KMS-11 (cell line): Measurements from ENCODE around the gene MTHFD1.
A peak's percentile ranks its signal among the peaks of the same experiment; 100 is the strongest.

ENCODE experiments used
- H2AFZ ChIP-seq: fragments of 200-600 bp; sonication (generic); 2 replicates; pipeline ENCODE4 v1.6.1; 2016; ENCODE audit warnings: antibody characterized with exemption, mixed run types, low read depth
- H3K27ac ChIP-seq: fragments of 200-600 bp; sonication (generic); 2 replicates; pipeline ENCODE4 v1.6.1; 2016; ENCODE audit warnings: mild to moderate bottlenecking, mixed run types
- H3K27me3 ChIP-seq: fragments of 200-600 bp; sonication (generic); 2 replicates; pipeline ENCODE4 v1.6.1; 2017; ENCODE audit warnings: mild to moderate bottlenecking, low read depth, mixed run types, moderate library complexity; ENCODE audit not compliant: insufficient read depth
- H3K36me3 ChIP-seq: fragments of 200-600 bp; sonication (generic); 2 replicates; pipeline ENCODE4 v1.6.1; 2017; ENCODE audit warnings: mild to moderate bottlenecking, mixed run types; ENCODE audit not compliant: insufficient read depth
- H3K4me1 ChIP-seq: fragments of 200-600 bp; sonication (generic); 2 replicates; pipeline ENCODE4 v1.6.1; 2016; ENCODE audit warnings: mild to moderate bottlenecking, low read depth, mixed run types; ENCODE audit not compliant: poor library complexity, severe bottlenecking
- H3K4me2 ChIP-seq: fragments of 200-600 bp; sonication (generic); 2 replicates; pipeline ENCODE4 v1.7.0; 2016; ENCODE audit warnings: mild to moderate bottlenecking, mixed run types
- H3K4me3 ChIP-seq: fragments of 200-600 bp; sonication (generic); IDR thresholded peaks from 2 replicates; pipeline ENCODE4 v1.6.1; 2017; ENCODE audit warnings: low read depth, low read length, mixed read lengths; ENCODE audit not compliant: insufficient read depth
- H3K79me2 ChIP-seq: fragments of 200-600 bp; sonication (generic); 2 replicates; pipeline ENCODE4 v1.6.1; 2016; ENCODE audit warnings: low read depth, mixed run types; ENCODE audit not compliant: insufficient read depth
- H3K9ac ChIP-seq: fragments of 200-600 bp; sonication (generic); 2 replicates; pipeline ENCODE4 v1.6.1; 2016; ENCODE audit warnings: mild to moderate bottlenecking, mixed run types
- H4K20me1 ChIP-seq: fragments of 200-600 bp; sonication (generic); 2 replicates; pipeline ENCODE4 v1.6.1; 2016; ENCODE audit warnings: mild to moderate bottlenecking, mixed run types; ENCODE audit not compliant: insufficient read depth
- TF ChIP-seq, protein P1 (sequence below): fragments of 200-600 bp; sonication (generic); conservative IDR thresholded peaks from 2 replicates; pipeline ENCODE4 v1.6.1; 2017; ENCODE audit warnings: low read depth, mild to moderate bottlenecking, antibody characterized with exemption, low read length, moderate library complexity, mixed read lengths

MTHFD1 gene

DNA sequence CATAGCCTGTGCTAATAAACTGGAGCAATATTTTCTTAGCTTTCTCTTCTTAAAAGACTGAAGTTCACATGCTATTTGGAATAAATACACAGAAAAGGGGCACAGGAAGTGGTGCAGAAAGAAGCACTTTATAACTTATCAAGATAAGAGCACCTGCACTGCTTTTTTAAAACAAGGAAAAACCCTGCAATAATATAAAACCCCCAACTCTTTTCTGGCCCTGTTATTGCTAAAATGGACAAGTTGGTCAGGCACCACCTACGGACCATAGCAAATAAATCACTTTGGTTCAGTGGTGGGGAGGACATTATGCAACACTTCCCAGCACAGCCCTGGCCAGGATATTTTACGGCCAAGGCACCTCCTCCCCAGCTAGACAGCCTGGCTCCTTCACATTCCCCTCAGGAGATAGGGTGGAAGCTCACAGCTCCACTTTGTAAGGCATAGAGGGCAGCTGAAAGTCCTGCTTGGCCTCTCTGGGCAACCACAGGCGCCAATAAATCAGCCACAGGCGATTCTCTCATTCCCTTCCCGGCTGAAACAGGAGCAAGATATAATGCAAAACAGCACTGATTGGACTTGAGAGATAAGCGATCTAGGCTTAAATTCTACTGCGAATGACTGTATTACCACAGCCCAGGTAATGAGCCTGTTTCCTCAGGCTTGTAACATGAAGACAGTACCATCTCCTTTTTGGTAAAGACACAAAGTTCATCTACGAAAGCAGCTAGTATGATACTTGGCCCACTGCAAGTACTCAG, 113.4 kb downstream of the MTHFD1 start:
- H3K27ac ChIP-seq = peak overlapping the region; percentile 98; the same call in 1 of the 2 replicates
- peaks cover 60% of the 10 kb centered on the region for H3K79me2 ChIP-seq
- TF ChIP-seq, protein P1, sequence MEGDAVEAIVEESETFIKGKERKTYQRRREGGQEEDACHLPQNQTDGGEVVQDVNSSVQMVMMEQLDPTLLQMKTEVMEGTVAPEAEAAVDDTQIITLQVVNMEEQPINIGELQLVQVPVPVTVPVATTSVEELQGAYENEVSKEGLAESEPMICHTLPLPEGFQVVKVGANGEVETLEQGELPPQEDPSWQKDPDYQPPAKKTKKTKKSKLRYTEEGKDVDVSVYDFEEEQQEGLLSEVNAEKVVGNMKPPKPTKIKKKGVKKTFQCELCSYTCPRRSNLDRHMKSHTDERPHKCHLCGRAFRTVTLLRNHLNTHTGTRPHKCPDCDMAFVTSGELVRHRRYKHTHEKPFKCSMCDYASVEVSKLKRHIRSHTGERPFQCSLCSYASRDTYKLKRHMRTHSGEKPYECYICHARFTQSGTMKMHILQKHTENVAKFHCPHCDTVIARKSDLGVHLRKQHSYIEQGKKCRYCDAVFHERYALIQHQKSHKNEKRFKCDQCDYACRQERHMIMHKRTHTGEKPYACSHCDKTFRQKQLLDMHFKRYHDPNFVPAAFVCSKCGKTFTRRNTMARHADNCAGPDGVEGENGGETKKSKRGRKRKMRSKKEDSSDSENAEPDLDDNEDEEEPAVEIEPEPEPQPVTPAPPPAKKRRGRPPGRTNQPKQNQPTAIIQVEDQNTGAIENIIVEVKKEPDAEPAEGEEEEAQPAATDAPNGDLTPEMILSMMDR = no peak
- no peaks in the 10 kb centered on the region for H4K20me1 ChIP-seq
- peak overlapping the region; percentile 97; the same call in 1 of the 2 replicates for H3K9ac ChIP-seq
- H3K4me3 ChIP-seq = no peak overlapping the region
- no peak overlapping the region for H2AFZ ChIP-seq
- peak overlapping the region; percentile 85 for H3K4me2 ChIP-seq
- peaks cover 32% of the 10 kb centered on the region for H3K4me1 ChIP-seq
- H3K27me3 ChIP-seq = no peaks in the 10 kb centered on the region
- 0 out of 2 replicates have a peak, but pooled peaks cover 2% of the 10 kb centered on the region for H3K36me3 ChIP-seq

DNA sequence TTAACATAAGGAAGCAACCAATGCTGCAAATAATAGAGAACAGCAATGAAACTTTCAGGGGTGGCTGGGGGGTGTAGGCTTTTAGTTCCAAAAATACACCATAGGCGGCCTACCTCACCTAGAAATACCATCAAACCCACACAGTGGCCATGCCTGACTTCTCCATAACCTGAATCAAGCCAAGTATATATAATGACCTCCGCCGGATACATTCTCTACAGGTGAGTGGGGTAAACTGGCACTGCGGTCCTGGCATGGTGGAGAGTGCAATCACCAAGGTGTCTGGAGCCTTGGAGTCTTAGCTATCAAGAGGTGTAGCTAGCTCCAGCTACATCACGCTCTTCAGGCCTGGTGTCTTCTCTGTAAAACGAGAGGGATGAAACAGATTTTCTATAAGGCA, 114.3 kb downstream of the MTHFD1 start:
- Histone ChIP-seq H3K4me3 (no peak overlapping the region), H3K9ac (peak overlapping the region; percentile 97), H3K27ac (peak overlapping the region; percentile 98), H4K20me1 (no peaks in the 10 kb centered on the region), H3K36me3 (0 out of 2 replicates have a peak, but pooled peaks cover 2% of the 10 kb centered on the region), H3K4me2 (peak overlapping the region; percentile 85), H3K27me3 (no peaks in the 10 kb centered on the region), H3K79me2 (peaks cover 69% of the 10 kb centered on the region), H2AFZ (no peak overlapping the region), H3K4me1 (peaks cover 41% of the 10 kb centered on the region)
- TF ChIP-seq, protein P1 = no peak

GRCh38 chr14:64502887-64503433, 114.8 kb downstream of the MTHFD1 start:
- Histone ChIP-seq H3K4me3 (no peak overlapping the region), H3K4me1 (peaks cover 46% of the 10 kb centered on the region), H3K27me3 (no peaks in the 10 kb centered on the region), H3K9ac (peak overlapping the region; percentile 97), H4K20me1 (no peaks in the 10 kb centered on the region), H3K27ac (peak overlapping the region; percentile 98), H2AFZ (peak overlapping the region; percentile 44), H3K36me3 (no peaks in the 10 kb centered on the region), H3K79me2 (peaks cover 74% of the 10 kb centered on the region), H3K4me2 (peak overlapping the region; percentile 85)
- TF ChIP-seq, protein P1 = no peak

DNA sequence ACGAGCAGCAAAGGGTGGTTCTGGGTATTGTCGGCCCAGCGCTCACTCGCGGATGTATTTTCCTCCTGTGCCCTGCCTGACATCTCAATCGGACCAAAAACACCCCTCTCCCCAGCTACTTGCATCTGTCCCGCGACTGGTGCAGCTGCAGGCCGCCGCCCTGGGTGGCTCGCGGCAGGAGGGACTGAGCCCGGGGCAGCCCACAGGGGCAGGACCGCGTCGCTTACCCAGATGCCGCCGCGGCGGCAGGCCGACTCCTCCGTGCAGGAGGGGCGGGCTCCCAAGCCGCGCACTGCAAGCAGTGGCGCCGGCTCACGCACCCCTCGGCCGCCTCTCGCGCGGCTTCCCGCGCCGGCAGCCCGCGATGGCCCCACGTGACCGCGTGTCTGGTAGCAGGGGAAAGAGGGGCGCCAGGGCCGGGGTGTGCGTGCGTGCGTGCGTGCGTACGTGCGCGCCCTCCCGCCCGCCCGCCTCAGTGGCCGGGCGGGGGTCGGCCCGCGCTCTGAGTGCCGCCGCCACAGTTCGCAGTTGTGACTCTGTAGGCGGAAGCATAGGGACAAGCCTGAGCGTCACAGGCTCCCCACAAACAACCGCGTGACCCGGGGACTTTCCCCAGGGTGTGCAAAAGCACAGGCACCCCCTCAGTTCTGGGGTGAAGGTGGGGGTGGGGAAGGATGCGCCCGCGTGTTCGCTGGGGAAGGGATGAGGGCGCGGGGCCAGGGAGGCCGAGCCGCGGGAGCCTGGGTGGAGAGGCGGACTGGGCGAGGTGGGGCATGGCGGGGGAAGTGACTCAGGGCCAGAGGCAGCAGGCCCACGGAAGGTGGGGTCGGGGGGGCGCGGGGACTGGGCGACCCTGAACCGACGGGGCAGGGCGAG, 115.5 kb downstream of the MTHFD1 start, which contains the start of gene ZBTB25:
ZBTB25 (minus strand) TSS at position 405 of the 876 bp plus-strand sequence. CDS start 13,305 bp downstream, outside the sequence.
- peak within 1 kb of the TSS; percentile 47 for H2AFZ ChIP-seq
- H3K27ac ChIP-seq = peak within 1 kb of the TSS; percentile 98
- H3K79me2 ChIP-seq = peaks cover 81% of the 10 kb centered on the region

More for the DNA sequence above, 115.5 kb downstream of the MTHFD1 start, which contains the start of gene ZBTB25:
- no peak within 1 kb of the TSS for H3K4me3 ChIP-seq
- H3K4me2 ChIP-seq = peak within 1 kb of the TSS; percentile 85
- TF ChIP-seq, protein P1 = no peak
- H4K20me1 ChIP-seq = no peaks in the 10 kb centered on the region
- no peaks in the 10 kb centered on the region for H3K27me3 ChIP-seq
- H3K36me3 ChIP-seq = no peaks in the 10 kb centered on the region
- peaks cover 53% of the 10 kb centered on the region for H3K4me1 ChIP-seq
- H3K9ac ChIP-seq = peak within 1 kb of the TSS; percentile 97
